Esophagus squamous epithelium (tissue), 4 donors: ENCODE results near the gene DNAI7.

ENCODE experiments used
- CTCF ChIP-seq, 6 experiments: fragments of 450-650 bp in 4 of 6; fragments of 200-600 bp in 2 of 6; sonication (generic) in 2 of 6; IDR thresholded peaks; one replicate each; pipeline ENCODE4 v1.5.1; 2016 to 2019; ENCODE audit warnings: antibody characterized with exemption in 6 of 6, mild to moderate bottlenecking in 4 of 6, moderate library complexity in 4 of 6
- POLR2A ChIP-seq, 4 donors: fragments of 450-650 bp; IDR thresholded peaks; one replicate each; pipeline ENCODE4 v1.6.1; 2017; ENCODE audit warnings: antibody characterized with exemption in 4 of 4, mild to moderate bottlenecking in 4 of 4, moderate library complexity in 3 of 4

GRCh38 chr12:25135531-25136154 lies 59.3 kb downstream of the DNAI7 start:
- TF ChIP-seq CTCF (IDR thresholded peaks at IDR 0.05), result peak in 1 of 6 experiments; percentile 25
- no peak for TF ChIP-seq POLR2A (IDR thresholded peaks at IDR 0.05)
